HG03457 (cell line): ENCODE results near the gene MRTO4.
"Not testable (repeated sequence)": the region's sequence is repeated elsewhere in the genome, so short reads cannot be mapped to it uniquely, and the experiment has no call there.

Source experiments
- ATAC-seq: cut with Tn5 transposase; IDR thresholded peaks from one replicate; pipeline ENCODE4 v1.9.1; 2021; ENCODE audit warnings: moderate number of reproducible peaks; ENCODE audit not compliant: unreplicated experiment

The MRTO4 gene

DNA sequence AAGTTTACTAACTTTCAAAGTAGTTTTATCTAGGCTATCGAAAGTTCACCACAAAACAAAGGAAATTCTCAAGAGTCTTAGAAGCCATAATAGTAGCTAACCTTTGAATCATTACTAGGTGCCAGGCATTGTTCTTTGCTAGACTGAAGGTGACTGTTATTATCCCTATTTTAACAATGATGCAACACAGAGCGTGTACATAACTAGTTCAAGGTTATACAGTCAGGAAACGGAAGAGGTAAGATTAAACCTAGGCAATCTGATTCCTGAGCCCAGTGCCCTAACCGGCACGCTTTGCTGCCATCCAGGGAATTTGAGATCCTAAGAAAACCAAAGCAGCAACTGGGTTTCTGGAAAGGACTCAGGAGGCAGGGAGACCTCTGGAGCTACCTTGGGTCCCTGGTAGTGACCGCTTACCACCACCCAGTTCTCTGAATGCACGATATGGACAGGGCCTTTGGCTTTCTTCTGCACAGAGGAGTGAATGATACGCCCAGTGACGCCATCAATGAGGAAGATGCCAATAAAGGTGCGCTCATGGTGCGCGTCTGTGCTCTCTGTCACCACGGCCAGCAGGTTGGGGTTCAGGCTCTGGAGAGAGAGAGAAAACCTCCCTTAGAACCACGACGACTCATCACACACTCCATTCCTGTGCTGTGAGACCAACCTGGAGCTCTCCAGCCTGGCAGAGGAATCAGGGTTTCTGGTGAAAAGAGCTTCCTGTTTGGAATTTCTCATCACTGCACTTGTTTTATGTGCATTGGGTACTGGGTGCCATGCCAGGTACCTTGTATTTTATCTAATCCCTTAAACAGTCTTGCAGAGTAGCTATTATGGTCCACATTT, 28.4 kb upstream of the MRTO4 start:
- ATAC-seq, result no peak

- no peak for ATAC-seq
Measured at GRCh38 chr1:19229229-19229628, 22.4 kb upstream of the MRTO4 start.

- no peak for ATAC-seq
Measured at GRCh38 chr1:19229828-19230325, 21.7 kb upstream of the MRTO4 start.

DNA sequence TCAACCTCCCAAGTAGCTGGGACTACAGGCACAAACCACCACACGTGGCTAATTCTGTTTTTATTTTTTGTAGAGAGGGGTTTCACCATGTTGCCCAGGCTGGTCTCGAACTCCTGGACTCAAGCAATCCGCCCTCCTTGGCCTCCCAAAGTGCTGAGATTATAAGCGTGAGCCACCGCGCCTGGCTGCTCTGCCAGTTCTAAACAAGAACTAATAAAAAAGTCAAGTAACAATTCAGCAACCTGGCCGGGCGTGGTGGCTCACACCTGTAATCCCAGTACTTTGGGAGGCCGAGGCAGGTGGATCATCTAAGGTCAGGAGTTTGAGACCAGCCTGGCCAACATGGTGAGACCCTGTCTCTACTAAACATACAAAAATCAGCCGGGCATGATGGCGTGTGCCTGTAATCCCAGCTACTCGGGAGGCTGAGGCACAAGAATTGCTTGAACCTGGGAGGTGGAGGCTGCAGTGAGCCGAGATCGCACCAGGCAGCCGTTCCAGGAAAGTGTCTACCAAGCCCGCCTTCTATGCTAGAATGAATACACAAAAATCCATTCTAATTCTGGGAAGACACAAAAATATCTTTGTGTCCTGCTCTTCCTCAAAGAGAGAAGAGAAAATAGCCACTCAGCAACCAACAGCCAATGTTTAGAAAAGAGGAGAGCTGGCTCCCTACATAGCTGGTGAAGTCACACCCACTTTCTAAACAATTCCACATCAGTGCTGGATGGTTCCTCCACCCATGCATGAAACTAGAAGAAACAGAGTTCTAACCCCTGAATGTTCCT, 19.7 kb upstream of the MRTO4 start:
- not testable (repeated sequence) for ATAC-seq

- ATAC-seq, result no peak
Measured at GRCh38 chr1:19232524-19232846, 19.1 kb upstream of the MRTO4 start.

- ATAC-seq, result no peak
Measured at GRCh38 chr1:19234224-19234623, 17.4 kb upstream of the MRTO4 start.

- no peak for ATAC-seq
Measured at GRCh38 chr1:19239876-19240275, 11.7 kb upstream of the MRTO4 start.

GRCh38 chr1:19240673-19241538, 10.7 kb upstream of the MRTO4 start:
- no peak for ATAC-seq

- ATAC-seq, result no peak
Measured at GRCh38 chr1:19250629-19251304, 838 bp upstream of the MRTO4 start.

GRCh38 chr1:19254416-19254815, 2.8 kb downstream of the MRTO4 start:
- no peak for ATAC-seq

GRCh38 chr1:19255288-19255687, 3.7 kb downstream of the MRTO4 start:
- no peak for ATAC-seq

DNA sequence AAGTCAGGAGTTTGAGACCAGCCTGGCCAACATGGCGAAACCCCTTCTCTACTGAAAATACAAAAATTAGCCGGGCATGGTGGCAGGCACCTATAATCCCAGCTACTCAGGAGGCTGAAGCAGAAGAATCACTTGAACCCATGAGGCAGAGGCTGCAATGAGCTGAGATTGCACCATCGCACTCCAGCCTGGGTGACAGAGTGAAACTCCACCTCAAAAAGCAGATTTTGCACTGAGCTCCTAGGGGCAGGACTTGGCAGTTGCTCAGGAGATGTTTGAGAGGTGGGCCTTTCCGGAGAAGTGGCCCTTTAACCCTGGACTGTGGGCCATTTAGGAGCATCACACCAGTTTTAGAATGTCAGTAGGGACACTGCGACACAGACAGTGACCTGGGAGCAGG, 4.7 kb downstream of the MRTO4 start:
- ATAC-seq, result not testable (repeated sequence)

DNA sequence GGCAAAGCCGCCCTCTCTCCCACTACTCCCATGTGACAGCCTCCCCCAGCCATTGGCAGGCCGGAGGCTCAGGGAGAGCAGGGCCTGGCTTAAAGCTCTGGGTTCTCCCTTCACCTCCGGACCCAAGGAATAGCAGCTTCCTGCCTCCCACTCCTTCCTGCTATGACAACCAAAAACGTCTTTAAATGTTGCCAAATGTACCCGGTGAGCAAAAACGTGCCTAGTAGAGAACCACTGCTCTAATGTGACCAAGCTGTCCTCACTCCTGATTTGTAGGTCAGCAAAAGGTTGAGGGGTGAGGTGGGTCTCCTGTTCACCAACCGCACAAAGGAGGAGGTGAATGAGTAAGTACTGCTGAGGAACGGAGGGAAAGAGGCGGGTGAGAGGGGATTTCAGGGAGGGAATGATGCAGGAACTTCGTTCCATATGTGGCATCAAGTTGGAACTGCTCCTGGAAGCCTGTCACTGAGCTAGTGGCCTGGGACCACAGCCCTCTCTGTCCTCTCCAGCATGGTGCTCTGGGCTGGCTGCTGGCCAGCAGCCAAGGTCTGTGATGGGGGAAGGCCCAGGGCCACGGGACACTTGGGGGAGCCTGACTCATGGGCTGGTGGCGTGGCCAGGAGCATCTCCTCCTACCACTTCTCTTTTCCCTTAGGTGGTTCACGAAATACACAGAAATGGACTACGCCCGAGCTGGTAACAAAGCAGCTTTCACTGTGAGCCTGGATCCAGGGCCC, 5.7 kb downstream of the MRTO4 start:
- no peak for ATAC-seq

- ATAC-seq, result no peak
Measured at GRCh38 chr1:19258353-19258752, 6.7 kb downstream of the MRTO4 start.

GRCh38 chr1:19260211-19261138, 8.9 kb downstream of the MRTO4 start:
- no peak for ATAC-seq

- no peak for ATAC-seq
Measured at GRCh38 chr1:19262047-19262446, 10.4 kb downstream of the MRTO4 start.

DNA sequence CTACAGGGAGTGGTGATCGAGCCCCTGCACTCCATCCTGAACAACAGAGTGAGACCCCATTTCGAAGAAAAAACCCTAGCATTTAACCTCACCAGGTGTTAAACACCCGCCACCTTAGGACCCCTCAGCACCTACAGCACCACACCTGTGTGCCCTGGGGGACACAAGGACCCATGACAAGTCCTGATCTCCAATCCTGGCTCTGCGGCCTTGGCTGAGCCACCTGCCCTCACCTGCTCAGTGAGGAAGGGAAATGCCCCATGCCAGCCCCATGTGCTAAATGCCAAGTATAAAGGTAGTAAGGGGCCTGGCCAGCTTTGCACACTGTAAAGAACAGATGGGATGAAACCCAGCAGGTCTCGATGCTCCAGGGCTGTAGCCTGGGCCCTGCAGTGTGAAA, 11.1 kb downstream of the MRTO4 start:
- no peak for ATAC-seq

DNA sequence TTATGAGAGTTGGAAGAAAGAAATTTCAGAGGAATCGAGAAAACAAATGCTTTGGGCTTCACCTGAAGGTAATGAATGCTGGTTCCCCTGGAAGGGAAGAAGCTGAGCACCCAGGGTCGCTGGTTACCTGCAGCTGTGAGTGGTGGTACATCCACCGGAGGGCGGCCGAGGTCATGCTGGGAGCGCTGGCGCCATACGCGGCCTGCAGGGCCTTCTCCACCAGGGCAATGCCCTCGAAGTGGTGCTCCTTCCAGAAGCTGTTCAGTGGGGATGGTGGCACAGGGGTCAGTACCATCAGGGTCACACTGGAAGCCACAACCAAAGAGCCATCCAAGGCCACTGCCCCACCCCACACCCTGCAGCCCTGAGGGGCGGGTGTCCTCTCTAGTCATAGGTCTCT, 16.8 kb downstream of the MRTO4 start:
- ATAC-seq, result no peak
